TTC549 (cell line): ENCODE measurements around the gene ARHGEF26.
"Not testable (repeated sequence)": the region's sequence is repeated elsewhere in the genome, so short reads cannot be mapped to it uniquely, and the experiment has no call there.

Experiments
- FAIRE-seq: peaks from 2 replicates; lab custom pipeline; 2012; peaks lifted over from hg19 to GRCh38; lab: Jason Lieb, UNC

ARHGEF26 gene, protein sequence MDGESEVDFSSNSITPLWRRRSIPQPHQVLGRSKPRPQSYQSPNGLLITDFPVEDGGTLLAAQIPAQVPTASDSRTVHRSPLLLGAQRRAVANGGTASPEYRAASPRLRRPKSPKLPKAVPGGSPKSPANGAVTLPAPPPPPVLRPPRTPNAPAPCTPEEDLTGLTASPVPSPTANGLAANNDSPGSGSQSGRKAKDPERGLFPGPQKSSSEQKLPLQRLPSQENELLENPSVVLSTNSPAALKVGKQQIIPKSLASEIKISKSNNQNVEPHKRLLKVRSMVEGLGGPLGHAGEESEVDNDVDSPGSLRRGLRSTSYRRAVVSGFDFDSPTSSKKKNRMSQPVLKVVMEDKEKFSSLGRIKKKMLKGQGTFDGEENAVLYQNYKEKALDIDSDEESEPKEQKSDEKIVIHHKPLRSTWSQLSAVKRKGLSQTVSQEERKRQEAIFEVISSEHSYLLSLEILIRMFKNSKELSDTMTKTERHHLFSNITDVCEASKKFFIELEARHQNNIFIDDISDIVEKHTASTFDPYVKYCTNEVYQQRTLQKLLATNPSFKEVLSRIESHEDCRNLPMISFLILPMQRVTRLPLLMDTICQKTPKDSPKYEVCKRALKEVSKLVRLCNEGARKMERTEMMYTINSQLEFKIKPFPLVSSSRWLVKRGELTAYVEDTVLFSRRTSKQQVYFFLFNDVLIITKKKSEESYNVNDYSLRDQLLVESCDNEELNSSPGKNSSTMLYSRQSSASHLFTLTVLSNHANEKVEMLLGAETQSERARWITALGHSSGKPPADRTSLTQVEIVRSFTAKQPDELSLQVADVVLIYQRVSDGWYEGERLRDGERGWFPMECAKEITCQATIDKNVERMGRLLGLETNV

DNA sequence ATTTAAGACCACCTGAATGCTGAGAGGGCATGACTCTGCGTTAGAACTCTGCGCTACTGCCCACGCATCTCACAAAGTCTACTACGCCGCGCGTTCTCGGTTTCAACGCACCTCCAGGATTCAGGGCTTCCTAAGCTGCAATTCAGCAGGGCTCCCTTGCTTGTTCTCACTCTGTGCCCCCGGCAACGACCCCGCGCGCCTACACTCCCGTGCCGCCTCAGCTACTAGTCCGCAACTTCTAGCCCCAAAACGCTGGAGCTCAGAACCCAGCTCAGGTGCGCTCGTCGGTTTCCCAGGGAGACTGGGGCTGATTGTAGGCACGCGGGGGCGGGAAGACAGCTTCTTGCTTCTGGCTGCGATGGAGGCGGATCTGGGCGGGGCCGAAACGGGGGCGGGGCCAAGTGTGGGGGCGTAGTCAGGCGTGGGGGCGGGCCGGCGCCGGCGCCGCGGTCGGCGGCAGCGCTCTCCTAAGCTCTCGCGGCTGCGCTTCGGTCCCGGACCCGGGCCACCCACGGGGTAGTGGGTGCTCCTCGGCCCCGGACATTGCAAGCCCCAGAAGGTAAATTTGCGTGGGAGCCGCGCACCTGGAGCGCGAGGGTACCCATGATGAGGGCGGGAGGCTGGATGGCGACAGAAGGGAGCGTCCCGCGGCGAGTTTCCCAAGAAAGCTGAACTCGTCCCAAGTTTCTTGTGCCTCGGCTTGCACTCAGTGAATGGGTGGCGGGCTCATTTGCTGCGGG, at the start of gene ARHGEF26:
Gene ARHGEF26 (plus strand): TSS at position 430 of the 740 bp plus-strand sequence. CDS start 603 bp downstream, outside the sequence.
- FAIRE-seq, result no peak

DNA sequence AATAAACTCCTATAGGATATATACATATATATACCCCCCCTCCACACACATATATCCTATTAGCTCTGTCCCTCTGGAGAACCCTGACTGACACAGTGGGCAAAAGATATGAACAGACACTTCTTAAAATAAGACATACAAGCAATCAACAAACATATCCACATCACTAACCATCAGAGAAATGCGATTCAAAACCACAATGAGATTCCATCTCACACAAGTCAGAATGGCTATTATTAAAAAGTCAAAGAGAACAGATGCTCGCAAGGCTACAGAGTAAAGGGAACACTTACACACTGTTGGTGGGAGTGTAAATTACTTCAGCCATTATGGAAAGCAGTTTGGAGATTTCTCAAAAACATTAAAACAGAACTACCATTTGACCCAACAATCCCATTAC, 46.2 kb upstream of the ARHGEF26 start:
- no peak for FAIRE-seq

DNA sequence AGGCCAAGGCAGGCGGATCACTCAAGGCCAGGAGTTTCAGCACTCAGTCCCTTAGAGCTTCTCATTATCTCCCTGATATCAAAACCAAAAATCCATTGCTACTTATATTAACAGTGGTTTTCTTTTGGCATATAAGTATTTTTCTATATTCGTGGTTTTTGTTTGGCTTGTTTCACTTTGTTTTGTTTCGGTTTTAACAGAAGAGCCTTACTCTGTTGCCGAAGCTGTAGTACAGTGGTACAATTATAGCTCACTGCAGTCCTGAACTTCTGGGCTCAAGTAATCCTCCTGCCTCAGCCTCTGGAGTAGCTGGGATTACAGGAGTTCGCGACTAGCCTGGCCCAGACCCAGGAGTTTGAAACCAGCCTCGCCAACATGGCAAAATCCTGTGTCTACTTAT, 42.5 kb upstream of the ARHGEF26 start:
- FAIRE-seq, result no peak

GRCh38 chr3:154081305-154081704, 39.9 kb upstream of the ARHGEF26 start:
- no peak for FAIRE-seq

GRCh38 chr3:154085071-154085470, 36.1 kb upstream of the ARHGEF26 start:
- no peak for FAIRE-seq

- FAIRE-seq, result no peak
Observed at GRCh38 chr3:154085799-154086198, 35.4 kb upstream of the ARHGEF26 start.

DNA sequence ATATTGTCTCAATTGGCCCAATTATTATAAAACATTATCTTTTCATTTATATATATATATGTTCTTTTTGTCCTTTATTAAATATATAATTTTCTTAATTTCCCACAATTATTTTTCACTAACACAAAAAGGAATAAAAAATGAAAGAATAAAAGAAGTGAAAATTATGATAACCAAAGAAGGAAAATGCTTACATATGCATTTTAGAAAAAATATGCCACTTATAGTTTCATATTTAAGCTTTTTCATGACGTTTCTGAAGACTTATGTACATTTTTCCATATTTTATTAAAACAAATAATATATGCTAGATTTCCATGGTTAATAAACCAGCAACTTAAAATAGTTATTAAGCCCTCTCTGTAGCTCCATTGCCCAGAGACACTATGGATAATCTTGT, 34.9 kb upstream of the ARHGEF26 start:
- peak; percentile 19 for FAIRE-seq

DNA sequence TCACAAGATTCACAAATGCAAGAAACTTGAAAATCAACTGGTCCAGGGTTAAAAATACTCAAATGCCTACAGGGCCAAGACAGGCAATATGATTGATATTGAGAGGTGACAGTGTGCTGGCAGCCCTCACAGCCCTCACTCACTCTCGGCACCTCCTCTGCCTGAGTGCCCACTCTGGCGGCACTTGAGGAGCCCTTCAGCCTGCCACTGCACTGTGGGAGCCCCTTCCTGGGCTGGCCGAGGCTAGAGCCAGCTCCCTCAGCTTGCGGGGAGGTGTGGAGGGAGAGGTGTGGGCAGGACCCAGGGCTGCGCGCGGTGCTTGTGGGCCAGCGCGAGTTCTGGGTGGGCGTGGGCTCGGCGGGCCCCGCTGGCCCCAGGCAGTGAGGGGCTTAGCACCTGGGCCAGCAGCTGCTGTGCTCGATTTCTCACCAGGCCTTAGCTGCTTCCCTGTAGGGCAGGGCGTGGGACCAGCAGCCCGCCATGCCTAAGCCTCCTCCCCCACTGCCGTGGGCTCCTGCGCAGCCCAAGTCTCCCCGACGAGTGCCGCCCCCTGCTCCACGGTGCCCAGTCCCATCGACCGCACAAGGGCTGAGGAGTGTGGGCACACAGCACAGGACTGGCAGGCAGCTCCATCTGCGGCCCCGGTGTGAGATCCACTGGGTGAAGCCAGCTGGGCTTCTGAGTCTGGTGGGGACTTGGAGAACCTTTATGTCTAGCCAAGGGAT, 33.3 kb upstream of the ARHGEF26 start:
- not testable (repeated sequence) for FAIRE-seq

- FAIRE-seq, result no peak
Observed at GRCh38 chr3:154089421-154090420, 31.5 kb upstream of the ARHGEF26 start.

DNA sequence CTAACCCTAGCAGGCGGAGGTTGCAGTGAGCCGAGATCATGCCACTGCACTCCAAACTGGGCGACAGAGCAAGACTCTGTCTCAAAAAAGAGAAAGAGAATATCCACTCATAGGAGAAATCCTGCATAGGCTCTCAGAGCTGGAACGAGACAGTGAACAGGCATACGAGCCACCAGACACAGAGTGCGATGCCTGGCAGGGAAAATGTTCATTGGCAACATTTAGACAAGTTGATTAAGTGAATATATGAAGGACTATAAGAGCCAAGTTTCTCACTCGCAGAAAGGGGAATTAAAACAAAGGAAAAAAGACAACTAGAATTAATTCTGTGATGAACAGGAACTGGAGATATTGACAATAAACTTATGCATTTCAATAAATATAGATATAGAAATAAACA, 27.1 kb upstream of the ARHGEF26 start:
- no peak for FAIRE-seq

- FAIRE-seq, result no peak
Observed at GRCh38 chr3:154095832-154096421, 25.3 kb upstream of the ARHGEF26 start.

DNA sequence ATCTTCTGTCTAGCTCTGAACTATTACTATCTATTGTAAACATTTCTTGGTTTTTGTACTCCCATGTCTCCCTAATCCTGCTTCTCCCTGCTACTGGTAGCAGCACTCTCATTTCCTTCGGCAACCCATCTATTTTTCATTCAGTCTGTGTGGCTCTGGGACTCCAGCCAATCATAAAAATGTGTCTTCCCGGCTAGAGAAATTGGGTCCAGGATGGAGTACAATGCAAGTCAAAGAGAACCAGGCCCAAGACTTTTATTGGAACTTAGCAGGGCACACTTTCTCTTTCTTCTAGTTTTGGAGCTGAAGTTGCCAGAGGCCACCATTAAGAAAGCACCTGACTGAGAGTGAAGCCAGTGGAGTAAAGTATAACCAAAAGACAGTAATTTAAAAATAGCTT, 22.8 kb upstream of the ARHGEF26 start:
- no peak for FAIRE-seq

DNA sequence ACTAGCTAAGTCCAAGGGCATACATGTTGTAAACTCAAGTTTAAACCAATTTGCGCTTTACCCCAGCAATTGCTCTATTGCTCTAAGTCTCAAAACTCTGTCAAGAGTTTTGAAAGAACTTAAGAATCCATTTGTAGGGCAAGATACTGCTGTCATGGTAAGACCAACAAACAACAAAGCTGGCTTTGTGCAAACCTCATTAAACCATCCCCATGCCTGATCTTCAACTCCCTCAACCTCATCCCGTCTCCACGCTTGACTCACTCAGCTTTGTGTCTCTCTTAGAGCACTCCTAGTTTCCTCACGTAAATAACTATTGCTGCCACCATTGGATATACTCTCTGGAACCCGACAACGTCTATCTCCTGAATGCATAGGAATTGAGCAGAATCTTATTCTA, 20.6 kb upstream of the ARHGEF26 start:
- no peak for FAIRE-seq

DNA sequence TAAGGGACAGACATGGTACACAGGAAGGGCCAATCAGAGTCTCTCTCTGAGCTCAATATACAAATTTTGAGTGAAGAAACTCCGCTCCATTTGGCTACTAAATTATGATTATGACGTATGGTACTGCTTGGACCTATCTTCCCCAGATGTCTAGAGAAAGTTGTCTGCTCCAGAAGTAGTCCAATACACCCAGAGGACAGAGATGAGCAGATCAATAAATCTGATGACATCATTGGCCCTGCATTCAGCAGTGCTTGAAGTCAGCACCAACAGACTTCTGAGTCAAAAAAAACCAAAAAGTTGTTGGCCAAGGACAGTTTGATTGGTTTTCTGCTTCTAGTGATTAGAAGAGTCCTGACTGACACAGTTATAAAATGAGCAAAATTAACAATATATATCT, 19.9 kb upstream of the ARHGEF26 start:
- FAIRE-seq, result no peak

DNA sequence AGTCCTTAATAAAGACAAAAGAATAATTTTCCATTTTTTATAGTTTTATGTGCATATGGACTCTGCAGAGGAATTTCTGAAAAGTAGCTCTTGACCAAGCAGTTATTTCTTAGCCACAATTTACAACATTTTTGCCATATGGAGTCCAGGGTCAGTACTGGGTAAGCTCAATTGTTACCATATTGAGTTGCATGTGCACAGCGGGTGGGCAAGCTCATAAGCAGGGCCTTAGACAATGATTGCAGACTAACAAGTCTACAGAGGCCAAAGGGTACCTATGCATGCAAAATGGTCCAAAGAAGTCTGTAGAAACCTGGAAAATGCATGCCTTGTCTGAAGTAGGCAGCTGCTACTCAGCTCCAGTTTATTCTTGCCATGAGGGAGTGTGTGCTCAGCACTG, 19.0 kb upstream of the ARHGEF26 start:
- FAIRE-seq, result no peak

GRCh38 chr3:154105218-154105975, 15.8 kb upstream of the ARHGEF26 start:
- no peak for FAIRE-seq

GRCh38 chr3:154111365-154111935, 9.7 kb upstream of the ARHGEF26 start:
- no peak for FAIRE-seq

GRCh38 chr3:154112146-154112852, 8.9 kb upstream of the ARHGEF26 start:
- FAIRE-seq, result no peak
